ENCODE results near the gene LMF1. TPM values are rescaled to one million over a fixed set of nuclear protein-coding genes. Genes with fewer than 3 reads are reported as not detected.

Gene LMF1
- polyA plus RNA-seq, 3 donors: 5.9 to 14.7 (median 10.6) TPM

GRCh38 chr16:943971-944370 lies 26.8 kb downstream of the LMF1 start:
- no peak for TF ChIP-seq CTCF (IDR thresholded peaks at IDR 0.05)
- H3K36me3 Mint-ChIP-seq: peaks cover 44 to 53% of the 10 kb centered on the region in 2 donors
- WGBS (ENCODE audit: insufficient coverage): 100% methylated on average over 3 of the region's 5 CpGs

GRCh38 chr16:942436-943060 lies 28.2 kb downstream of the LMF1 start:
- Histone ChIP-seq H3K4me2 (replicated peaks; ENCODE audit: extremely low read depth, low read length, poor library complexity, severe bottlenecking) (no peak overlapping the region), H3K4me1 (ENCODE audit: control insufficient read depth in 1 of 2, insufficient read depth in 2 of 2, low read length in 2 of 2) (no peaks in the 10 kb centered on the region), H3K9ac (ENCODE audit: insufficient read depth, low read length, poor library complexity, severe bottlenecking) (no peak overlapping the region), H3K9me3 (replicated peaks in 1 of 2; ENCODE audit: control insufficient read depth in 1 of 2, insufficient read depth in 1 of 2, low read length in 2 of 2) (peaks cover 37 to 55% of the 10 kb centered on the region in 2 donors), H3K36me3 (replicated peaks in 1 of 2; ENCODE audit: control insufficient read depth in 1 of 2, insufficient read depth in 2 of 2, low read length in 2 of 2) (peaks cover 0 to 47% of the 10 kb centered on the region in 2 donors), H3K4me3 (replicated peaks in 1 of 3; ENCODE audit: low read depth in 2 of 3, low read length in 3 of 3) (no peak overlapping the region), H3K79me2 (ENCODE audit: insufficient read depth, low read length) (no peaks in the 10 kb centered on the region), H3K27me3 (ENCODE audit: control insufficient read depth in 2 of 2, insufficient read depth in 2 of 2, low read length in 2 of 2) (no peaks in the 10 kb centered on the region), H3K27ac (ENCODE audit: low read depth in 1 of 2, low read length in 2 of 2) (no peak overlapping the region), H4K20me1 (ENCODE audit: insufficient read depth, low read length) (no peaks in the 10 kb centered on the region), H2AFZ (ENCODE audit: insufficient read depth, low read depth, low read length, poor library complexity, severe bottlenecking) (no peak overlapping the region)
- intact Hi-C loops (cut with micrococcal nuclease): no loop called here
- Mint-ChIP-seq H3K4me1 (no peaks in the 10 kb centered on the region), H3K27ac (no peak overlapping the region), H3K27me3 (ENCODE audit: low read depth in 3 of 3) (peaks cover 0 to 2% (median 0%) of the 10 kb centered on the region in 3 donors), H3K36me3 (peaks cover 44 to 54% of the 10 kb centered on the region in 2 donors), H3K4me3 (no peak overlapping the region), H3K9me3 (peaks cover 43 to 71% (median 56%) of the 10 kb centered on the region in 7 donors)
- no peak for DNase-seq
- WGBS (ENCODE audit: insufficient coverage): 92% methylated on average over 4 of the region's 4 CpGs
- TF ChIP-seq CTCF (IDR thresholded peaks at IDR 0.05): no peak

More at GRCh38 chr16:943971-944370, 26.8 kb downstream of the LMF1 start:
- H2AFZ ChIP-seq (ENCODE audit: insufficient read depth, low read depth, low read length, poor library complexity, severe bottlenecking): no peak overlapping the region
- intact Hi-C loops (cut with micrococcal nuclease): no loop called here
- no peaks in the 10 kb centered on the region for H3K27me3 ChIP-seq (ENCODE audit: control insufficient read depth in 2 of 2, insufficient read depth in 2 of 2, low read length in 2 of 2)
- DNase-seq: no peak
- Mint-ChIP-seq H3K4me1 (no peaks in the 10 kb centered on the region), H3K27ac (no peak overlapping the region), H3K4me3 (no peak overlapping the region), H3K9me3 (peaks cover 43 to 81% (median 61%) of the 10 kb centered on the region in 7 donors), H3K27me3 (ENCODE audit: low read depth in 3 of 3) (peaks cover 0 to 2% (median 0%) of the 10 kb centered on the region in 3 donors)
- no peaks in the 10 kb centered on the region for H3K79me2 ChIP-seq (ENCODE audit: insufficient read depth, low read length)
- H3K9me3 ChIP-seq (replicated peaks in 1 of 2; ENCODE audit: control insufficient read depth in 1 of 2, insufficient read depth in 1 of 2, low read length in 2 of 2): peaks cover 37 to 58% of the 10 kb centered on the region in 2 donors
- no peaks in the 10 kb centered on the region for H3K4me1 ChIP-seq (ENCODE audit: control insufficient read depth in 1 of 2, insufficient read depth in 2 of 2, low read length in 2 of 2)
- no peak overlapping the region for H3K27ac ChIP-seq (ENCODE audit: low read depth in 1 of 2, low read length in 2 of 2)
- H3K9ac ChIP-seq (ENCODE audit: insufficient read depth, low read length, poor library complexity, severe bottlenecking): no peak overlapping the region
- H4K20me1 ChIP-seq (ENCODE audit: insufficient read depth, low read length): no peaks in the 10 kb centered on the region
- no peak overlapping the region for H3K4me2 ChIP-seq (replicated peaks; ENCODE audit: extremely low read depth, low read length, poor library complexity, severe bottlenecking)
- peaks cover 0 to 47% of the 10 kb centered on the region in 2 donors for H3K36me3 ChIP-seq (replicated peaks in 1 of 2; ENCODE audit: control insufficient read depth in 1 of 2, insufficient read depth in 2 of 2, low read length in 2 of 2)
- no peak overlapping the region for H3K4me3 ChIP-seq (replicated peaks in 1 of 3; ENCODE audit: low read depth in 2 of 3, low read length in 3 of 3)

Measured in CD14-positive monocyte (primary cell).